GM19397 (cell line): Measurements from ENCODE around the gene COA5.

Source experiments
- ATAC-seq: cut with Tn5 transposase; IDR thresholded peaks from one replicate; pipeline ENCODE4 v1.9.1; 2021; ENCODE audit warnings: mild to moderate bottlenecking, moderate library complexity; ENCODE audit not compliant: unreplicated experiment

COA5 gene

GRCh38 chr2:98554116-98554861 lies 54.0 kb downstream of the COA5 start:
- no peak for ATAC-seq

- no peak for ATAC-seq
These were observed 55.7 kb downstream of the COA5 start for GRCh38 chr2:98552499-98553179.

GRCh38 chr2:98551316-98551715 lies 57.0 kb downstream of the COA5 start:
- no peak for ATAC-seq

GRCh38 chr2:98550165-98550564 lies 58.1 kb downstream of the COA5 start:
- ATAC-seq, result no peak
